Suprapubic skin (tissue), 3 donors: ENCODE measurements around the gene OR10J5.

Source experiments
- CTCF ChIP-seq, 2 donors: fragments of 200-600 bp in 1 of 2; fragments of 450-650 bp in 1 of 2; sonication (generic) in 1 of 2; IDR thresholded peaks; one replicate each; pipeline ENCODE4 v1.5.1; 2016 to 2019; ENCODE audit warnings: antibody characterized with exemption in 2 of 2, mild to moderate bottlenecking in 1 of 2, moderate library complexity in 1 of 2
- POLR2A ChIP-seq, 2 donors: fragments of 450-650 bp; IDR thresholded peaks; one replicate each; pipeline ENCODE4 v1.6.1; 2017; ENCODE audit warnings: antibody characterized with exemption in 2 of 2, mild to moderate bottlenecking in 2 of 2, moderate library complexity in 2 of 2

GRCh38 chr1:159492575-159493323 lies 43.1 kb downstream of the OR10J5 start:
- no peak for TF ChIP-seq CTCF (IDR thresholded peaks at IDR 0.05)
- TF ChIP-seq POLR2A (IDR thresholded peaks at IDR 0.05): no peak
